NCI-H187 (cell line): ENCODE data around the gene KCNAB3.
"Not testable (repeated sequence)": the region's sequence is repeated elsewhere in the genome, so short reads cannot be mapped to it uniquely, and the experiment has no call there.

Source experiments
- DNase-seq, 2 experiments: peaks; one replicate each; lab custom pipeline; 2025; lab: John Stamatoyannopoulos, UW

KCNAB3 gene

DNA sequence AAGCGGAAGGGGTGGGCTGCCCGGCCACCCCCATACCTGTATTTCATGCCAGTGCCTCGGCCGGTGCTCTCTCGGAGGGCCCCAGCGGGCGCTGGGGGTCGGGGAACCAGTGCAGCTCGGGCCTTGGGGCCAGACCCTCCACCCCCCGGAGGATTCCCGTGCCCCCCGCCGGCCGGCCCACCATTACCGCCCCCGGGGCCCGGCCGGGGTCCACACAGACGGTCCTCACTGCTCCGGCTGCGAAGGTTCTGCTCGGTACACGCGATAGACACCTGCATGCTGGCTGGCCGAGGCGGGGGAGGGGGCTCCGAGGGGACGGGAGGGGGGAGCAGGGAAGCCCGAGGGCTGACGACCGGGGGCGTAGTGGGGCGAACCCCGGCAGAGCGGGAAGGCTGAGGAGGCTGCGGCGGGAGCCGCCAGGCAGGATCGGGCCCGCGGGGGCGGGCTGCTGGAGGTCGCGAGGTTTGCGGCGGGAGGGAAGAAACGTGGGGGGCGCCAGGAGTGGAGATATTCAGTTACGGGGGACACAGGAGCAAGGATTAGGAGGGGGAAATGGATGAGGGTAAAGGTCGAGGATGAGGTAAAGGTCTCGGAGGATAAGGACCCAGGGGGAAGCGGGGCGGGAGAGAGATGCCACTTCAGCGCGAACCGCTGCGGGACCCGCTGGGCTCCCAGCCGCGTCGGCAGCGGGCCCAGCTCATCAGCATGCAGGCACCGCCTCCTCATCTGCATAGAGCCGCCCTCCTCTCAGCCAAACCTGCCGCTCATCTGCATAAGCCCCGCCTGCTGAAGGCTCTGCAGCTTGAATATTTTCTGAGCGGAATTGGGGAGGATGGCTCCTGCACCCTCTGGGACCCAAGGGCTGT, at the start of gene KCNAB3:
Gene KCNAB3 (minus strand): TSS at position 699 of the 866 bp plus-strand sequence. CDS start 421 bp downstream, at position 278.
- DNase-seq, result no peak

DNA sequence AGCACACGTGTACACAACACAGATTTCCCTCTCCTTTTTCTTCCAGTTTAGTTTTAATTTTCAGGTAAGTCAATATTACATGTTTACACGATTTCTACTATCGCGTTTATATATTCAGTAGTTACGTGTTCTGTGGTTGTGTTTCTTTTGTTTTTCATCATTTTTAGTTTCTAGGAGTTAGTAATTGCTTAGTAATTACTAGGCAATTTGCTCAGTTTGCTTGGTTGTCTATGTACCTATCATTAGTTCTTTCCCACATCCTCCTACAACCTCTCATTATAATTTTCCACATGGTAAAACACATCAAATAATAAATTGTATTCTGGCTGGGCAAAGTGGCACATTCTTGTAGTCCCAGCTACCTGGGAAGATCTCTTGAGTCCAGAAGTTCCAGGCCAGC, 48.1 kb upstream of the KCNAB3 start:
- no peak for DNase-seq

DNA sequence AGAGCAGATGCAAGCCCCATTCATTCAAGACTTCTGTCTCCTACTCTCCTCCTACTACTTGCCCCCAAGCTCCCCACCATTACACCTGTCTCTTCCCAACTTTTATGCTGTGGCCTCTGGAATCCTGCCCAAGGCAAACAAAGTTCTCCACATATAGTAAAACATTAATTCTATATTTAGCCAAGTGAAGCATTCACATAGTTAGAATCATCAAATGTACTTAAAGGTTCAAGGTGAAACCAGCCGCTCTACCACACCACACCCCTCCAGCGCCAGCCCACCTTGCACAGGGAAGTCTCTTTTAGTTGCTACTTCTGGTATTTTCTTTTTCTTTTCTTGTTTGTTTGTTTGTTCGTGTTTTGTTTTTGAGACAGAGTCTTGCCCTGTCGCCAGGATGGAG, 47.4 kb upstream of the KCNAB3 start:
- no peak for DNase-seq

DNA sequence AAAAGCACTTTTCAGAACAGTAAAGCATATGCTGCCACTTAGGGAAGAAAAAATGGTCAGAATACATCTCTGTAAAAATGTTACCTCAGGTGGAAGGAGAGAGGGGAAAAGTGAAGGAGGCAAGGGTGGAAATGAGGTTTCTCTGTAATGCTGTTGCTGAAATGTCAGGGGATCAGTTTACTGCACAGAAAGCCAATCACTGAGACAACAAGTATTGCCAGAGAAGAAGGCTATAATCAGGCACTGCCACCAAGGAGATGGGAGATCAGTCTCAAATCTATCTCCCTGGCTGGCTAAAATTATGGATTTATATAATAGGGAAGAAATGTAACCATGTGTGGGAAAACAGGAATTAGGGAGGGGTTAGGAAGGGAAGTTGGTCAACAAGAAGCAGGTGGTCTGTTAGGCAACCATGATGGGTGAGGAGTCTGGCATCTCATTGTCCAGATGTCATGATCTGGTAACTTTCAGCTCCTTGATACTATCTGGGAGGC, 45.0 kb upstream of the KCNAB3 start:
- DNase-seq, result no peak

DNA sequence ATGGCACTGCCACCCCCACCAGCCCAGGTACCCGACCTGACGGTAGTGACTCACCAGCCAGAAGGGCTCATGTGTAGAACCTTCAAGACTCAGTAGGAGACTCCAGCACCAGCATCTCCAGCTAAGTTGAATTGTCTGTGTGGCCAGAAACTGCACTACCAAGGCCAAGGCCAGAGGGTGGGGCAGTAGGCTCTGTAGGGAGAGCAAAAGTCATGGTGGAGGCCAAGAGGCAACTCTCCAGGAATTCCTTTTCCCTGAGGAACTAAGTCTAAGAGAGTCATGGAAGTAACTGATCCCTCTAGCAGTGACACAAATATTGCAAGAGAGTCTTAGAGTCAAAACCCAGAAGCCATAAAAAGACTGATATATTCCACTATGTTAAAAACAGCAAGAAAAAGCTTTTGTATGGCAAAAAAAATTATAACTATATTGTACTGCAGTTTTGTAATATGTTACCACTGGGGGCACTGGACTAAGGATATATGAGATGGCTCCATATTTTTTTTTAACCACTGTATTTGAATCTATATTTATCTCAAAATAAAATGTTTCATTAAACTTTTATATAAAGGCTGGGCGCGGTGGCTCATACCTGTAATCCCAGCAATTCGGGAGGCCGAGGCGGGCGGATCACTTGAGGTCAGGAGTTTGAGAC, 42.6 kb upstream of the KCNAB3 start:
- DNase-seq, result no peak

DNA sequence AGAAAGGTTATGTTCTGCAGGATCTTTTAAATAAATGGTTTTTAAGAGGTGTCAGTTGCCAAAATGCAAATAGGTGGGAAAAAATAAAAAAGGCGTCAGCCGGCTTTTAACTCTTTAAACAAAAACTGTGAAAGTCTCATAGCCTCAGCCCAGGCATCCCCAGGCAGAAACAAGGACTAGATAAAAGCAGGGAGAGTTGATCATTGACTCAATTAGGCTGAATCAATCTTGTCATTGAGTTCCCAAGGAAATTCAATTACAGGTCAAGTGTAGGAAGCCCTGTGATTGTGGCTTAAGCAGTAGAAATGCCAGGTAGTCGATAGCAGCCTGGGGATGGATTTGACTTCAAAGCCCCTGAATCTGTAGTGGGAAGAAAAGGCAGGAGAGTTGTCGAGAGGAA, 42.0 kb upstream of the KCNAB3 start:
- no peak for DNase-seq

DNA sequence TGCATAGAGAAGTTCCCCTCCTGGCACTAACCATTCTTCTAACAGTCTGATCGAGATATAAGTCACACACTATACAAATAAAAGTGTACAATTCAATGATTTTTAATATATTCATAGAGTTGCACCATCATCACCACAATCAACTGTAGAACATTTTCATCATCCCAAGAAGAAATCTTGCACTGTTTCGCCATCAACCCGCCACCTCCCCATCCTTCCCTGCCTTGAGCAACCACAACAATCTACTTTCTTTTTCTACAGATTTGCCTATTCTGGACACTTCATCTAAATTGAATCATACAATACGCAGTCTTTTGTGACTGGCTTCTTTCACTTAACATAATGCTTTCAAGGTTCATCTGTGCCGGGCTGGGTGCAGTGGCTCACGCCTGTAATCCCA, 39.8 kb upstream of the KCNAB3 start:
- no peak for DNase-seq

DNA sequence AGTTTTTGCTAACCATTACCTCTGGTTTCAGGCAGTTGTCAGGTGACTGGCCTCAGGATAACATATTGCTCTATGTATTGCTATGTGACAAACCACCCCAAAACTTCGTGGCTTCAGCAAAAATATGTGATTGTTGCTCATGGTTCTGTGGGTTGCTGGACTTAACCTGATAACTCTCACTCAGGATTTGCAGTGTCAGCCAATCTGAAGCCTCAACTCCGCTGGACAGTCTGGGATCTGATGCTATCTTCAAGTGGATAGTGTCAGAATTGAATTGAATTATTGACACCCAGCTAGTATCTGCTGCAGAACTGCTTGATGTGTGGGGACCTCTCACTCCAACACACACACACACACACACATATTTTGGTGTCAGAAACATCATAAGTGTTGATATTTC, 38.1 kb upstream of the KCNAB3 start:
- DNase-seq, result no peak

DNA sequence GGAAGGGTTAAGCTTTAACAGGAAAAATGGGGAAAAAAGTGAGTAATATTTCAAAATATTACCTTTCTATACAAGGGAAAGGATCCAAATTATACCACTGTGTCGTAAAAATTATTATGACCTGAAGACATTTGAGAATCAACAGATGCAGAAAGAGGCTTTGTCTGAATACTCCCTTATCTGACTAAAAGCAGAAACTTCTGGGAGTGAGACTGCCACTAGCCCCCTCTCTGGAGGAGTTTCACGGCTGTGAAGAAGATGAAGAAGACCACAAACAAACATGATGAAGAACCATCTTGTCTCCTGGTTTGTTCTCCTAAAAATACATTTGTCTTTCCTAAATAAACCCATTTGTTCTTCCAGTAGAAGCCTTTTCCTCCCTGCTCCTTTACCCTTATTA, 31.8 kb upstream of the KCNAB3 start:
- no peak for DNase-seq

DNA sequence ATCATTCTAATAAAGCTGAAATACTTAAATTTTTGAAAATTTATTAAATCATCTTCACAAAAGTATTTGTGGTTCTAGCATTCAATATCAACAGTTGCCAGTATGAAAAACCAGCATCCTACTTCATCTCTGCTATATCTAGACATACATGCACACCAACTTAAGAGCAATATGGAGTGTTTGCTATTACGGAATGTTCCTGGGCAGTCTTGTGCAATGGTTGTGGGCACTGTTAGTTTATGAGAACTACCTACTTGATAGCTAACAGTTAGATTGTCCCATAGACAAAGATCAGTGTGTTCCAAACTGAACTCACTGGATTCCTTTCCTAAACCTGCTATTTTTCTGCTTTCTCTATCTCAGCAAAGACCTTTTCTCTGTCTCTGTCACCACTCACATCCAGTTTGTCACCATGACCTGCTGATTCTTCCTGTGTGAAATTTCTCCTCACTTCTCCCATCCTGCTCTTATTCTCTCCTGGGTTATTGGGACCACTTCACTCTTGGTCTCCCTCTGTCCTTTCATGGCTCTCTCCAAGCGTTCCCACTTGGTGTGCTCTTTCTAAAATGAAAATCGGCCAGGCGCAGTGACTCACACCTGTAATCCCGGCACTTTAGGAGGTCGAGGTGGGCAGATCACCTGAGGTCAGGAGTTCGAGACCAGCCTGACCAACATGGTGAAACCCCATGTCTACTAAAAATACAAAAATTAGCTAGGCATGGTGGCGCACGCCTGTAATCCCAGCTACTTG, 30.0 kb upstream of the KCNAB3 start:
- DNase-seq, result no peak

DNA sequence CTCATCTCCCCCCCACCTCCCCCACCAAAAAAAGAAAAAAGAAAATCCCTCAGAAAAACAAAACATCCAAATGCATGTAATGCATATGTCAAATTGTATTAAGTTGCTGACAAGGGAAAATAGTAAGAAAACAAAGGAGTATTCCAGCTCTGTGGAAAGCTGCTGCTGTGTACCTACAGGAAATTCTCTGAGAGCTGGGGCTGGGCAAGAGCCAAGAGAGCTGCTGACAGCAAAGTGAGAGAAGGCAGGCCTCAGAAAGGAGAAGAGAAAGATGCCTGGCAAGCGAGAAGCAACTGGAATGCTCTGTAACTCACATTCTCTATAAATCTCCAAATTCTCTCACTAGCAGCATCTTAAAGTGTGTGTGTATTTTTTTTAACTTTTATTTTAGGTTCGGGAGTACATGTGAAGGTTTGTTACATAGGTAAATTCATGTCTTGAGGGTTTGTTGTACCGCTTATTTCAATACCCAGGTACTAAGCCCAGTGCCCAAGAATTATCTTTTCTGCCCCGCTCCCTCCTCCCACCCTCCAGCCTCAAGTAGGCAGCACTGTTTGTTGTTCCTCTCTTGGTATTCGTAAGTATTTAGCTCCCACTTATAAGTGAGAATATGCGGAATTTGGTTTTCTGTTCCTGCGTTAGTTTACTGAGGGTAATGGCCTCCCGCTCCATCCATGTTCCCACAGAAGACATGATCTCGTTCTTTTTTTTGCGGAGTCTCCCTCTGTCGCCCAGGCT, 26.7 kb upstream of the KCNAB3 start:
- no peak for DNase-seq

DNA sequence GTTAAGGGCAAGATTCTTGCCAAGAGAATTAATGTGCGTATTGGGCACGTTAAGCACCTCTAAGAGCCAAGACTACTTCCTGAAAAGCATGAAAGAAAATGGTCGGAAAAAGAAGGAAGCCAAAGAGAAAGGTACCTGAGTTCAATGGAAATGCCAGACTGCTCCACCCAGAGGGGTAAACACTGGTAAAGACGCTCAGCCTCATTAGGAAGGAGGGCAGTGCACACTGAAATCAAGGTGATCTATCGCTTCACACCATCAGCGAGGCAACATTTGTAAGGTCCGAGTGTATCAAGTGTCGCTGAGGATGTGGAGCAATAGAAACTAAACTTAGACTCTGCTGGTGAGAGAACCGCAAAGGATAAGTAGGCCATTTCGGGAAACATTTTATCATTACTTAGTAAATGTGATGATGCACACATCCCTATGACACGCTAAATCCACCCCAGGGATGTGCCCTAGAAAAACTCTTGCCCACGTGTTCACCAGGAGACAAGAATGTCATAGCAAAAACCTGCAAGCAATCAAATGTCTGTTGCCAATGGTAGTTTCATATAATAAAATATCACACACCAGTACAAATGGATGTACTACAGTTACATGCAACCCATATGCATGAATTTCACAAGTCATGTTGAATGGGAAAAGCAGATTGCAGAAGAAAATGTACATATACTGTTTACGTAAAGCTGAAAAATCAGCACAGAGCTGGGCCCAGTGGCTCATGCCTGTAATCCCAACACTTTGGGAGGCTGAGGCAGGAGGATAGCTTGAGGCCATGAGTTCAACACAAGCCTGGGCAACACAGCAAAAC, 26.0 kb upstream of the KCNAB3 start:
- DNase-seq, result no peak

DNA sequence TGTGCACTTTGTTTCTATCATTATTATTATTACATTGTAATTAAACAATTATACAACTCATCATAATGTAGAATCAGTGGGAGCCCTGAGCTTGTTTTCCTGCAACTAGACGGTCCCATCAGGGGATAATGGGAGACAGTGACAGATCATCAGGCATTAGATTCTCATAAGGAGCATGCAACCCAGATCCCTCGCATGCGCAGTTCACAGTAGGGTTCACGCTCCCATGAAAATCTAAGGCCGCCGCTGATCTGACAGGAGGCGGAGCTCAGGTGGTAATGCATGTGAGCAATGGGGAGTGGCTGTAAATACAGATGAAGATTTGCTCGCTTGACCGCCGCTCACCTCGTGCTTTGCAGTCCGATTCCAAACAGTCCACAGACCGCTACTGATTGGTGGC, 23.6 kb upstream of the KCNAB3 start:
- DNase-seq, result not testable (repeated sequence)

DNA sequence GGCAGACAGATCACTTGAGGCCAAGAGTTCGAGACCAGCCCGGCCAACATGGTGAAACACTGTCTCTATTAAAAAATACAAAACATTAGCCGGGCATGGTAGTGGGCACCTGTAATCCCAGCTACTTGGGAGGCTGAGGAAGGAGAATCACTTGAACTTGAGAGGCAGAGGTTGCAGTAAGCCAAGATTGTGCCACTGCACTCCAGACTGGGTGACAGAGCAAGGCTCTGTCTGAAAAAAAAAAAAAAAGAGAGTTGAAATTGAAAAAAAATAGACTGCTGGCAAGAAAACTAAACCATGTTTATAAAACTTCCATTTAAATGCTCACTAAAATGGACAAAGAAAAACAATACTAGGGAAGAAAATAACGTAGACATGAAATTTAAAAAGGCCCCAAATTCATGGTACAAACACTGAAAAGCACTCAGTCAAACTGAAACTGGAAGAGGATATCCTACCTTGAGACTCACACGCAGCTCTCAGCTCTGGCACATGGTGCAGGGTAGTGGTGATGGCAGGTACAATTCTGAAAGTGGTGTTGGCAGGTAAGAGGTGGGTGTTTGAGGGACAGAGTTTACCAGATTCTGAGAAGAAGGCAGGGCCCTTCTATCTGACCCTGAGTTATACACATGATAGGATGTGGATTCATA, 21.6 kb upstream of the KCNAB3 start:
- no peak for DNase-seq

DNA sequence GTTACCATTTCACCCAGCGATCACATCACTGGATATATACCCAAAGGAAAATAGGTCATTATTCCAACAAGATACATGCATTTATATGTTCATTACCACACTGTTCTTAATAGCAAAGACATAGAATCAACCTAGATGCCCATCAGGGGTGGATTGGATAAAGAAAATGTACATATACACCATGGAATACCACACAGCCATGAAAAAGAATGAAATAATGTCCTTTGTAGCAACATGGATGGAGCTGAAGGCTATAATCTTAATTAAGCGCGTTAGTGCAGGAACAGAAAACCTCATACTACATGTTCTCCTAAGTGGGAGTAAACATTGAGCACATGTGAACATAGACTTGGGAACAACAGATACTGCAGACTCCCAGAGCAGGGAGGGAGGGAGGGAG, 20.9 kb upstream of the KCNAB3 start:
- no peak for DNase-seq

DNA sequence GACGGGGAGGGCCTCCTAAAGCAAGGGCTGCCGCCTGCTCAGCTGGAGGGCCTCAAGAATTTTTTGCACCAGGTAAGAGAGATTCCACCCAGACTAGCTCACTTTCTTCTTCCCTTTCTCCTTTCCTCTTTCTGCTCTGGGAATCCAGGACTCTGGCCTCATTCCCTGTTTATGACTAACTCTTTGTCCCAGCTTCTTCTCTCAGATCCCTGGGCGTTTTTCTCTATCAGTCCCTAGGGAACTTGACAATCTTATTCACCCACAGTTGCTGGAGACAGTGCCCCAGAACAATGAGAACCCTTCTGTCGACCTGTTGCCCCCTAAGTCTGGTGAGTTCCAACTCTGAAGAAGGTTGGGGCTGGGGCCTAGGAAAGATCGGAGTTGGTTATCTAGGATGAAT, 18.0 kb upstream of the KCNAB3 start:
- DNase-seq, result no peak

DNA sequence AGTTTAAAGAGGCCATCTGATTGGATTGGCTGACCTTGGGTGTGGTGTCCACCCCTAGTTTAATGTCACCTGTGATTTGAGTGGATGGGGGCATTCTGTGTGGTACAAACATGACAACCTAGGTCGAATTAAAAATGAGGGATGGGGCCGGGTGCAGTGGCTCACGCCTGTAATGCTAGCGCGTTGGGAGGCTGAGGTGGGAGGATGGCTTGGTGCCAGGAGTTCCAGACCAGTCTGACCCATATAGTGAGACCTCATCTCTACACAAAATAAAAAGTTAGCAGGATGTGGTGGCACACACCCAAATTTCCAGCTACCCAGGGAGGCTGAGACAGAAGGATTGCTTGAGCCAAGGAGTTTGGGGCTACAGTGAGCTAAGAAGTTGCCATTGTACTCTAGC, 16.8 kb upstream of the KCNAB3 start:
- DNase-seq, result no peak

DNA sequence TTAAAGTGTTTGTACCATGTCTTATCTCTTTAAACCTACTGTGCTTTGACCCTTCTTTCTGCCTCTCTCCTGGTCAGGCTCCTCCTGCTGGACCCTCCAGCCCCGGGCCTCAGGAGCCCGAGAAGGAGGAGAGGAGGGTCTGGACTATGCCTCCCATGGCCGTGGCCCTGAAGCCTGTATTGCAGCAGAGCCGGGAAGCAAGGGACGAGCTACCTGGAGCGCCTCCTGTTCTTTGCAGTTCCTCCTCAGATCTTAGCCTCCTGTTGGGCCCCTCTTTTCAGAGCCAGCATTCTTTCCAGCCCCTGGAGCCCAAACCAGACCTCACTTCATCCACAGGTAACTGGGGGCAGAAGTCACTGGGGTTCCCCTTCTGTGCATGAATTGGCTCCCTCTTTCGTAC, 16.0 kb upstream of the KCNAB3 start:
- DNase-seq, result no peak

DNA sequence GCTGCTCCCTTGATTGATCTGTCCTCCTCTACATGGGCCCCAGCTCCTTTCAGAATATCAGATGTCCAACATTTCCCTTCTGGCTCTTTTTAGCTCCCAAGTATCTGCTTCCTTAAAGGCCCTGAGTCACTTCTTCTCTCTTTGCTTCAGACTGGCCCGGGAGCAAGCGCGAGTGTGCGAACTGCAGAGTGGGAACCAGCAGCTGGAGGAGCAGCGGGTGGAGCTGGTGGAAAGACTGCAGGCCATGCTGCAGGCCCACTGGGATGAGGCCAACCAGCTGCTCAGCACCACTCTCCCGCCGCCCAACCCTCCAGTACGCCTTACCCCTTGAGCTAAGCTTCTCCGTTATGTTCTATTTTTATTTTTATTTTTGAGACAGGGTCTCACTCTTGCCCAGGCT, 14.7 kb upstream of the KCNAB3 start:
- DNase-seq, result no peak

DNA sequence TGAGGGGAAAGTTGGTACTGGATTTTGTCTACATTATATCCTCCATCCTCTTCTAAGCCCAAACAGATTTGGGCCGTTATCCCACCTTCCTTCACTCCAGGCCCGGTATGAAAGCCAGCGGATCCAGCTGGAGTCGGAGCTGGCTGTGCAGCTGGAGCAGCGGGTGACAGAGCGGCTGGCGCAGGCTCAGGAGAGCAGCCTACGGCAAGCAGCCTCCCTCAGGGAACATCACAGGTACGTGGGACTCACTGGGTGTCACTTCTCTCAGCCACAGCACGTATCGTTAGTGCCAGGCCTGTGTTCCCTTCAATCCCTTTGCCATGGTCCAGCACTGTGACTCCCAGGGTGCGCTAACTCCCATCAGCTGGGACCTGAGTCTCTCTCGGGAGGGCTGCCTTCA, 13.6 kb upstream of the KCNAB3 start:
- no peak for DNase-seq

DNA sequence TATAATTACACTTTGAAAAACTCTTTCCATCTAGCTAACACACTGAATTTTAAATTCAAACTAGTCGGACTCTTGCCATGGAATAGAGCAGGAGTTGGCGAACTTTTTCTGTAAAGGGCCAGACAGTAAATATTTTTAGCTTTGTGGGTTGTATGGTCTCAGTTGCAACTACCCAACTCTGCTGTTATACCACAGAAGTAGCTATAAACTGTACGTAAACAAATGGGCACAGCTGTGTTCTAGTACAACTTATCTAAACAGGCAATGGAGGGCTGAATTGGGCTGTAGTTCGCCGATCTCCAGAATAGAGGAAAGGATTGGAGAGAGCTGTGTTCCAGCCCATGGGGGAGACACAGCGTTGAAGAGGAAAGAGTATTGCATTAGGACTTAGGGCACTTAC, 11.1 kb upstream of the KCNAB3 start:
- no peak for DNase-seq
